Measurements from ENCODE around the gene LCP2. TPM values are rescaled to one million over a fixed set of nuclear protein-coding genes. Genes with fewer than 3 reads are reported as not detected.

Gene LCP2
- total and polyA plus RNA-seq, 2 donors (not counting 1 experiment from before 2014, with no cell fraction given), result not detected

GRCh38 chr5:170278611-170279458 is 18.7 kb downstream of the LCP2 start:
- DNase-seq (ENCODE audit: low read depth in 2 of 2), result no peak
- no peak overlapping the region for H3K27ac ChIP-seq (ENCODE audit: insufficient read depth, low read length)
- TF ChIP-seq EZH2 (IDR thresholded peaks at IDR 0.05; ENCODE audit: low read length, missing control alignments), result no peak
- TF ChIP-seq, protein P1, sequence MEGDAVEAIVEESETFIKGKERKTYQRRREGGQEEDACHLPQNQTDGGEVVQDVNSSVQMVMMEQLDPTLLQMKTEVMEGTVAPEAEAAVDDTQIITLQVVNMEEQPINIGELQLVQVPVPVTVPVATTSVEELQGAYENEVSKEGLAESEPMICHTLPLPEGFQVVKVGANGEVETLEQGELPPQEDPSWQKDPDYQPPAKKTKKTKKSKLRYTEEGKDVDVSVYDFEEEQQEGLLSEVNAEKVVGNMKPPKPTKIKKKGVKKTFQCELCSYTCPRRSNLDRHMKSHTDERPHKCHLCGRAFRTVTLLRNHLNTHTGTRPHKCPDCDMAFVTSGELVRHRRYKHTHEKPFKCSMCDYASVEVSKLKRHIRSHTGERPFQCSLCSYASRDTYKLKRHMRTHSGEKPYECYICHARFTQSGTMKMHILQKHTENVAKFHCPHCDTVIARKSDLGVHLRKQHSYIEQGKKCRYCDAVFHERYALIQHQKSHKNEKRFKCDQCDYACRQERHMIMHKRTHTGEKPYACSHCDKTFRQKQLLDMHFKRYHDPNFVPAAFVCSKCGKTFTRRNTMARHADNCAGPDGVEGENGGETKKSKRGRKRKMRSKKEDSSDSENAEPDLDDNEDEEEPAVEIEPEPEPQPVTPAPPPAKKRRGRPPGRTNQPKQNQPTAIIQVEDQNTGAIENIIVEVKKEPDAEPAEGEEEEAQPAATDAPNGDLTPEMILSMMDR (conservative IDR thresholded peaks at IDR 0.05 in 1 of 2, IDR thresholded peaks at IDR 0.05 in 1 of 2; ENCODE audit: low read depth in 1 of 2, low read length in 2 of 2), result no peak
- H2AFZ ChIP-seq (ENCODE audit: low read length), result no peak overlapping the region
- no peaks in the 10 kb centered on the region for H4K20me1 ChIP-seq (ENCODE audit: control insufficient read depth, extremely low read depth, insufficient read depth, low read length)
- H3K36me3 ChIP-seq (ENCODE audit: control insufficient read depth, insufficient read depth, low read length), result no peaks in the 10 kb centered on the region
- H3K27me3 ChIP-seq (ENCODE audit: control insufficient read depth, insufficient read depth, low read length), result no peaks in the 10 kb centered on the region
- no peaks in the 10 kb centered on the region for H3K9me3 ChIP-seq (ENCODE audit: control insufficient read depth, insufficient read depth, low read depth, low read length)
- H3K4me3 ChIP-seq (replicated peaks in 1 of 4; ENCODE audit: control extremely low read depth in 1 of 4, insufficient read depth in 1 of 4, low read depth in 3 of 4, low read length in 4 of 4), result no peak overlapping the region
- no peak overlapping the region for H3K9ac ChIP-seq (ENCODE audit: insufficient read depth, low read length)
- H3K79me2 ChIP-seq (ENCODE audit: control insufficient read depth, insufficient read depth, low read length), result no peaks in the 10 kb centered on the region
- H3K4me2 ChIP-seq (ENCODE audit: extremely low read depth, insufficient read depth, low read length), result no peak overlapping the region
- H3K4me1 ChIP-seq (ENCODE audit: control insufficient read depth, extremely low read depth, insufficient read depth, low read length), result no peaks in the 10 kb centered on the region

DNA sequence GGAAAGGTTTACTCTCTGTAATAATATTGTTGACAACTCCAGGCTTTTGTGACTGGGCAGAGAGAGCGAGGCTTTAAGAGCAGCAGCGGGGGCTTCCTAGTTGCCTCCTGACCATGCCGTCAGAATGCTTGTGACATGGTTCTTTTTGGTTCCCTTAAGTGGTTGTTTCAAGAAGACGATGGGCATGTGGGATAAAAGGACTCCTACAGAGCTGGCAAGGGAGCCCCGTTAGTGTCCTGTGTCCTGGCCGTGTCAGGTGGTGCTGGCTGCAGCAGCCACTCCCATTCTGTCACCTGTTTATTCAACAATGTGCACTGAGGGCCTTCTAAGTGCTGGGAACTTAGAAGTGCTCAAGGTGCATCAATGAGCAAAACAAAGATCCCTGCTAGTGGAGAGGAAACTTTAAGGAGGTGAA is 19.7 kb downstream of the LCP2 start:
- H3K27ac ChIP-seq (ENCODE audit: insufficient read depth, low read length), result no peak overlapping the region
- H4K20me1 ChIP-seq (ENCODE audit: control insufficient read depth, extremely low read depth, insufficient read depth, low read length), result no peaks in the 10 kb centered on the region
- no peak overlapping the region for H3K4me2 ChIP-seq (ENCODE audit: extremely low read depth, insufficient read depth, low read length)
- no peak overlapping the region for H3K4me3 ChIP-seq (replicated peaks in 1 of 4; ENCODE audit: control extremely low read depth in 1 of 4, insufficient read depth in 1 of 4, low read depth in 3 of 4, low read length in 4 of 4)
- no peaks in the 10 kb centered on the region for H3K27me3 ChIP-seq (ENCODE audit: control insufficient read depth, insufficient read depth, low read length)
- H3K36me3 ChIP-seq (ENCODE audit: control insufficient read depth, insufficient read depth, low read length), result no peaks in the 10 kb centered on the region
- H3K4me1 ChIP-seq (ENCODE audit: control insufficient read depth, extremely low read depth, insufficient read depth, low read length), result no peaks in the 10 kb centered on the region
- TF ChIP-seq, protein P1 (conservative IDR thresholded peaks at IDR 0.05 in 1 of 2, IDR thresholded peaks at IDR 0.05 in 1 of 2; ENCODE audit: low read depth in 1 of 2, low read length in 2 of 2), result no peak
- no peak for TF ChIP-seq EZH2 (IDR thresholded peaks at IDR 0.05; ENCODE audit: low read length, missing control alignments)
- no peaks in the 10 kb centered on the region for H3K79me2 ChIP-seq (ENCODE audit: control insufficient read depth, insufficient read depth, low read length)
- H3K9me3 ChIP-seq (ENCODE audit: control insufficient read depth, insufficient read depth, low read depth, low read length), result no peaks in the 10 kb centered on the region
- H2AFZ ChIP-seq (ENCODE audit: low read length), result no peak overlapping the region
- DNase-seq (ENCODE audit: low read depth in 2 of 2), result no peak
- no peak overlapping the region for H3K9ac ChIP-seq (ENCODE audit: insufficient read depth, low read length)

GRCh38 chr5:170276140-170276539 is 21.4 kb downstream of the LCP2 start:
- Histone ChIP-seq H4K20me1 (ENCODE audit: control insufficient read depth, extremely low read depth, insufficient read depth, low read length) (no peaks in the 10 kb centered on the region), H3K27me3 (ENCODE audit: control insufficient read depth, insufficient read depth, low read length) (no peaks in the 10 kb centered on the region), H3K36me3 (ENCODE audit: control insufficient read depth, insufficient read depth, low read length) (no peaks in the 10 kb centered on the region), H3K4me2 (ENCODE audit: extremely low read depth, insufficient read depth, low read length) (no peak overlapping the region), H3K4me3 (replicated peaks in 1 of 4; ENCODE audit: control extremely low read depth in 1 of 4, insufficient read depth in 1 of 4, low read depth in 3 of 4, low read length in 4 of 4) (no peak overlapping the region), H3K27ac (ENCODE audit: insufficient read depth, low read length) (no peak overlapping the region), H3K79me2 (ENCODE audit: control insufficient read depth, insufficient read depth, low read length) (no peaks in the 10 kb centered on the region), H3K4me1 (ENCODE audit: control insufficient read depth, extremely low read depth, insufficient read depth, low read length) (no peaks in the 10 kb centered on the region), H3K9me3 (ENCODE audit: control insufficient read depth, insufficient read depth, low read depth, low read length) (no peaks in the 10 kb centered on the region), H3K9ac (ENCODE audit: insufficient read depth, low read length) (no peak overlapping the region), H2AFZ (ENCODE audit: low read length) (no peak overlapping the region)
- TF ChIP-seq, protein P1 (conservative IDR thresholded peaks at IDR 0.05 in 1 of 2, IDR thresholded peaks at IDR 0.05 in 1 of 2; ENCODE audit: low read depth in 1 of 2, low read length in 2 of 2), result no peak
- no peak for TF ChIP-seq EZH2 (IDR thresholded peaks at IDR 0.05; ENCODE audit: low read length, missing control alignments)
- DNase-seq (ENCODE audit: low read depth in 2 of 2), result no peak

Data from fibroblast of lung (primary cell).